Measurements from ENCODE around the gene CUX1.
A peak's percentile ranks its signal among the peaks of the same experiment; 100 is the strongest.

Gene CUX1

GRCh38 chr7:101814991-101815825, 2.2 kb upstream of the CUX1 start:
- peak; percentile 51 for TF ChIP-seq CTCF (IDR thresholded peaks at IDR 0.05; ENCODE audit: low read depth, low read length, missing control alignments)
- H3K4me3 ChIP-seq (ENCODE audit: low read depth, low read length) = peak overlapping the region; percentile 70
- no peak for DNase-seq (ENCODE audit: low read depth)

- TF ChIP-seq CTCF (IDR thresholded peaks at IDR 0.05; ENCODE audit: low read depth, low read length, missing control alignments) = no peak
- H3K4me3 ChIP-seq (ENCODE audit: low read depth, low read length) = peak overlapping the region; percentile 84
- DNase-seq (ENCODE audit: low read depth) = peak; percentile 48
These were observed 1.4 kb upstream of the CUX1 start for GRCh38 chr7:101815826-101816594.

- peak; percentile 26 for TF ChIP-seq CTCF (IDR thresholded peaks at IDR 0.05; ENCODE audit: low read depth, low read length, missing control alignments)
- no peak for DNase-seq (ENCODE audit: low read depth)
- peak overlapping the region; percentile 84 for H3K4me3 ChIP-seq (ENCODE audit: low read depth, low read length)
These were observed 593 bp upstream of the CUX1 start for GRCh38 chr7:101816595-101817470.

GRCh38 chr7:101818287-101819071, 1.1 kb downstream of the CUX1 start:
- no peak for TF ChIP-seq CTCF (IDR thresholded peaks at IDR 0.05; ENCODE audit: low read depth, low read length, missing control alignments)
- DNase-seq (ENCODE audit: low read depth) = no peak
- no peak overlapping the region for H3K4me3 ChIP-seq (ENCODE audit: low read depth, low read length)

GRCh38 chr7:101819183-101819582, 1.8 kb downstream of the CUX1 start:
- no peak overlapping the region for H3K4me3 ChIP-seq (ENCODE audit: low read depth, low read length)
- DNase-seq (ENCODE audit: low read depth) = no peak
- no peak for TF ChIP-seq CTCF (IDR thresholded peaks at IDR 0.05; ENCODE audit: low read depth, low read length, missing control alignments)

Data from GM12864 (cell line).